WERI-Rb-1 (cell line): Measurements from ENCODE around the gene CSF1R.

Source experiments
- DNase-seq: peaks from one replicate; pipeline ENCODE4 v3.0.0-alpha.2; 2020
- H3K27ac ChIP-seq: fragments of 250-450 bp; sonication (Bioruptor Pico); 2 replicates; pipeline ENCODE4 v1.5.1; 2020; ENCODE audit warnings: mild to moderate bottlenecking, moderate library complexity
- H3K27me3 ChIP-seq: fragments of 250-450 bp; sonication (Bioruptor Pico); 2 replicates; pipeline ENCODE4 v1.5.1; 2021; ENCODE audit warnings: mild to moderate bottlenecking, low read depth, moderate library complexity; ENCODE audit not compliant: insufficient read depth, severe bottlenecking
- H3K36me3 ChIP-seq: fragments of 250-450 bp; sonication (Bioruptor Pico); 2 replicates; pipeline ENCODE4 v1.5.1; 2020; ENCODE audit warnings: mild to moderate bottlenecking, moderate library complexity
- H3K4me3 ChIP-seq: 2 replicates; pipeline ENCODE4 v1.5.1; 2011; ENCODE audit warnings: low read depth, mild to moderate bottlenecking, control low read depth, low read length
- H3K9me3 ChIP-seq: fragments of 250-450 bp; sonication (Bioruptor Pico); 2 replicates; pipeline ENCODE4 v1.5.1; 2021; ENCODE audit warnings: mild to moderate bottlenecking, moderate library complexity; ENCODE audit not compliant: severe bottlenecking
- TF ChIP-seq, protein P1 (sequence below): IDR thresholded peaks from 2 replicates; pipeline ENCODE4 v1.5.1; 2011; ENCODE audit warnings: low read depth, mild to moderate bottlenecking, control low read depth, inconsistent platforms, low read length

Gene CSF1R

DNA sequence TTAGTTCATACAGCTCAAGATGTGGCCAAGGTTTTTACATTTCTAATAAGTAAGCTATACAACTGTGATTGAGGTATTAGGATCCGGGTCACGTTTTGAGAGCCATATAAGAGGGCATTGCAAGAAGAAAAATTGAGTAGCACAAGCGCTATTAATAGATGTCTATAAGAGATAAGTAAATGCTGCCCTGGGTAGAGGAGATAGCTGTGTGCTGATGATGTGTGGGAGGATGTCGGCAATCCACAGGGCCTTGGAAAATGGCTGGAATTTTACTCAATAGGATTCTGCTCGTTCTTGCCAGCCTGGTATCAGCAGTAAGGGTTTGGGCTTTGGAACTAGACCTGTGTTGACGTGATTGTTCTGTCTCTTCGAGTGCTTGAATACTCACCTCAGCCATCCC is 41.6 kb downstream of the CSF1R start:
- no peaks in the 10 kb centered on the region for H3K9me3 ChIP-seq
- no peak for DNase-seq
- H3K27ac ChIP-seq, result no peak overlapping the region
- no peak overlapping the region for H3K4me3 ChIP-seq
- peaks cover 94% of the 10 kb centered on the region for H3K36me3 ChIP-seq
- H3K27me3 ChIP-seq, result no peaks in the 10 kb centered on the region
- TF ChIP-seq, protein P1, sequence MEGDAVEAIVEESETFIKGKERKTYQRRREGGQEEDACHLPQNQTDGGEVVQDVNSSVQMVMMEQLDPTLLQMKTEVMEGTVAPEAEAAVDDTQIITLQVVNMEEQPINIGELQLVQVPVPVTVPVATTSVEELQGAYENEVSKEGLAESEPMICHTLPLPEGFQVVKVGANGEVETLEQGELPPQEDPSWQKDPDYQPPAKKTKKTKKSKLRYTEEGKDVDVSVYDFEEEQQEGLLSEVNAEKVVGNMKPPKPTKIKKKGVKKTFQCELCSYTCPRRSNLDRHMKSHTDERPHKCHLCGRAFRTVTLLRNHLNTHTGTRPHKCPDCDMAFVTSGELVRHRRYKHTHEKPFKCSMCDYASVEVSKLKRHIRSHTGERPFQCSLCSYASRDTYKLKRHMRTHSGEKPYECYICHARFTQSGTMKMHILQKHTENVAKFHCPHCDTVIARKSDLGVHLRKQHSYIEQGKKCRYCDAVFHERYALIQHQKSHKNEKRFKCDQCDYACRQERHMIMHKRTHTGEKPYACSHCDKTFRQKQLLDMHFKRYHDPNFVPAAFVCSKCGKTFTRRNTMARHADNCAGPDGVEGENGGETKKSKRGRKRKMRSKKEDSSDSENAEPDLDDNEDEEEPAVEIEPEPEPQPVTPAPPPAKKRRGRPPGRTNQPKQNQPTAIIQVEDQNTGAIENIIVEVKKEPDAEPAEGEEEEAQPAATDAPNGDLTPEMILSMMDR, result no peak

DNA sequence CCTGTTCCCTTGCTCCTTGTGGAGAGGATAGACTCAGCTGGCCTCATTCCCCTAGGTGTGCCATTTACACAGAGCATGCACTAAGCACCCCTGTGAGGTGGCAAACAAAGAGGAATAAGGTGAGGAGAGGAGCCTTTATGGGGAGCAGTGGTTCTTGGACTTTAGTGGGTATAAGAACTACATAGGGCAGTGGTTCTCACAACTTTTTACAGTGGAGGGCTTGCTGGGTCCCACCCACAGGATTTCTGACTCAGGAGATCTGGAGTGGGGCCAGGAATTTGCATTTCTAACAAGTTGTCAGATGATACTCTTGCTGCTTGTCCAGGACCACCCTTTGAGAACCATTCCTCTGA is 42.0 kb downstream of the CSF1R start:
- no peak overlapping the region for H3K27ac ChIP-seq
- no peak for DNase-seq
- no peak overlapping the region for H3K4me3 ChIP-seq
- no peaks in the 10 kb centered on the region for H3K27me3 ChIP-seq
- TF ChIP-seq, protein P1, result no peak
- H3K9me3 ChIP-seq, result no peaks in the 10 kb centered on the region
- H3K36me3 ChIP-seq, result peaks cover 92% of the 10 kb centered on the region

DNA sequence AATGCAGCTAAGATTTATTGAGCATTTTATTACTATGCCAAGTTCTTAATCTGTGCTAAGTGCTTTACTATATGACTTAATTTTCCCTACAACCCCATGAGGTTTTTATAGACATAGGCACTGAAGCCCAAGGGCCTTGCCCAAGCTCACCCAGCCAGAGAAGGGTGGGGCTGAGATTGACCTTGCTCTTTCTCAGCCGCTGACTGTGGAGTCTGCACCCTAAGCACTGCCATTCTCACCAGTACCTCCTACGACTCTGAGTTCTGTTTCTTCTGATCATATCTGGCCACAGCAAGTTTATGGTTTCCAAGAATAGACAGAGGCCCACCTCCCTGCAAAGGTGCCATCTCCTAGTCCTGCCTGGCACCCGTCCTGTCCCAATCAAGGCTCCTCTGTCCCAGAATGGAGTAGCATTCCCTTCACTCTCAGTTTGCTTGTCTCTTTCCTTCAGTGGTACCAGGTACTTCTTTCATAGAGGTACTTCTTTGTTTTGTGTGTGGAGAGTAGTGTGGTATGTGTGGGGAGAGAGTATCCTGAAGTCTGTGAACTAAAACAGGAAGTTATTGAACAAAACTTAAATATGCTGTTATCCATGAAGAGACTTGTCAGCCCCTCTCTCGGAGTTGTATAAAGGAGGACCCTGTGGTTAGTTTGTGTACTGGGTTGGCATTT is 42.6 kb downstream of the CSF1R start:
- no peak for DNase-seq
- Histone ChIP-seq H3K36me3 (peaks cover 92% of the 10 kb centered on the region), H3K27ac (no peak overlapping the region)

DNA sequence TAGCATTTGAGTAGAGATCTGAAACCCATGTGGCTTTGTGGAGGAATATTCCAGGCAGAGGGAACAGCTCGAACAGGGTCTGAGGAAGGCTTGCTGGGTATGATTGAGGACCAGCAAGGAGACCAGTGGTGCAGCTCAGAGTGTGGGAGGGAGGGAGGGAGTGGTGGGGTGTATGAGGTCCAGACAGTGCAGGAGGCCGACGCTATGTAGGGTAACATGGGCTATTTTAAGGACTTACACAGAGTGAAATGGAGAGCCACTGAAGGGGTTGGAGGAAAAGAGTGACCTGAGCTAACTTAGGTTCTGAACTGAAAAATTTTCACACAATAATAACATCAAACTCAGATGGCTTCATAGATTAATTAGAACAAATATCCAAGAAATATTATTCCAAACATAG is 43.9 kb downstream of the CSF1R start:
- Histone ChIP-seq H3K36me3 (peaks cover 90% of the 10 kb centered on the region), H3K27ac (no peak overlapping the region), H3K4me3 (no peak overlapping the region), H3K9me3 (no peaks in the 10 kb centered on the region), H3K27me3 (no peaks in the 10 kb centered on the region)
- DNase-seq, result no peak
- TF ChIP-seq, protein P1, result no peak

More for the DNA sequence above, 42.6 kb downstream of the CSF1R start:
- Histone ChIP-seq H3K27me3 (no peaks in the 10 kb centered on the region), H3K4me3 (no peak overlapping the region), H3K9me3 (no peaks in the 10 kb centered on the region)
- TF ChIP-seq, protein P1, result no peak

DNA sequence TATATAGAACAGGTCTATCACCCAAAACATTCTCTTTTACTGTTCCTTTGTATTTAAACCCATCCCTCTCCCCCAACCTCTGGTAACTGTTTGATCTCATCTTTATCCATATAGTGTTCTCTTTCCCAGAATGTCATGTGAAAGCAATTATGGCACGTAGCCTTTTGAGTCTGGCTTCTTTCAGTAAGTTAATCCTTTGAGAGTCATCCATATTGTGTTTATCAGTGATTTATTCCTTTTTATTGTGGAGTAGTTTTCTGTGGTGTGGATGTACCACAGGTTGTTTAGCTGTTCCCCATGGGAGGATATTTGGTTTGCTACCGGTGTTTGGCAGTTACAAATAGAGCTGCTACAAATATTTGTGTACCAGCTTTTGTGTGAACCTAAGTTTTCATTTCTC is 47.8 kb downstream of the CSF1R start:
- Histone ChIP-seq H3K36me3 (peaks cover 86% of the 10 kb centered on the region), H3K4me3 (no peak overlapping the region), H3K9me3 (no peaks in the 10 kb centered on the region), H3K27me3 (no peaks in the 10 kb centered on the region), H3K27ac (no peak overlapping the region)
- DNase-seq, result no peak
- TF ChIP-seq, protein P1, result no peak

DNA sequence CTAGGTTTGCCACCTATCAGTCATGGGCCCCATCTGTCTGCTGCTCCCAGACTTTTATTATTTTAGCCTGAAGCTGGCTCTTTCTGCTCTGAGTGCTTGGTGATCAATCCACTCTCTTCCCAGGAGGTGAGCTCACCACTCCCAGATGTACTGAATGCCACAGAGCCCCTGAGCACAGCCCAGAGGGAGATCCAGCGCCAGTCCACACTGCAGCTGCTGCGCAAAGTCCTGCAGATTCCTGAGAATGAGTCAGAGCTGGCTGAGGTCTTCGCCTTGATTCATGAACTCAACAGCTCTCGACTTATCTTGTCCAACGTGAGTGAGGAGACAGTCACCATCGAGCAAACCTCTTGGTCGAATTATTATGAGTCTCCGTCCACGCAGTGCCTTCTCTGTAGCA is 49.8 kb downstream of the CSF1R start:
- Histone ChIP-seq H3K36me3 (peaks cover 86% of the 10 kb centered on the region), H3K4me3 (no peak overlapping the region), H3K27me3 (no peaks in the 10 kb centered on the region), H3K27ac (no peak overlapping the region), H3K9me3 (no peaks in the 10 kb centered on the region)
- DNase-seq, result no peak
- TF ChIP-seq, protein P1, result no peak
